ENCODE data around the gene B3GNT3. TPM values are rescaled to one million over a fixed set of nuclear protein-coding genes. Genes with fewer than 3 reads are reported as not detected.

The B3GNT3 gene
- total and polyA plus RNA-seq, 9 of the 15 experiments (the other 6 are each of a cell fraction or from before 2014, with no cell fraction given), result 0.06 to 0.11 (median 0.07) TPM; not detected in 6

GRCh38 chr19:17829855-17830566 lies 35.1 kb downstream of the B3GNT3 start (continued):
- peak in 1 of 2 experiments; percentile 53 for TF ChIP-seq E2F6 (IDR thresholded peaks at IDR 0.05; ENCODE audit: borderline replicate concordance in 1 of 2, extremely low read depth in 1 of 2, insufficient read depth in 1 of 2, insufficient read length in 1 of 2, low read depth in 1 of 2, low read length in 1 of 2, poor library complexity in 1 of 2, severe bottlenecking in 1 of 2)
- TF ChIP-seq NRF1 (conservative IDR thresholded peaks at IDR 0.05 in 1 of 2, IDR thresholded peaks at IDR 0.05 in 1 of 2), result peak; percentile 72 to 79
- TF ChIP-seq EGR1 (conservative IDR thresholded peaks at IDR 0.05), result 0 out of 2 replicates have a peak, but pooled peaks have one; percentile 16
- TF ChIP-seq ZNF518B (CRISPR knock-in tag; IDR thresholded peaks at IDR 0.05), result no peak
- TF ChIP-seq BCOR (IDR thresholded peaks at IDR 0.05), result peak; percentile 56; the same call in 1 of the 2 replicates
- no peak for TF ChIP-seq ZNF445 (CRISPR knock-in tag; IDR thresholded peaks at IDR 0.05; ENCODE audit: low read depth)
- peak; percentile 33; the same call in 1 of the 2 replicates for TF ChIP-seq NFIC (IDR thresholded peaks at IDR 0.05)
- peak; percentile 58 for TF ChIP-seq USF1 (CRISPR knock-in tag; IDR thresholded peaks at IDR 0.05)
- TF ChIP-seq ZZZ3 (IDR thresholded peaks at IDR 0.05), result no peak
- TF ChIP-seq MAX (CRISPR knock-in tag; IDR thresholded peaks at IDR 0.05), result peak; percentile 85
- no peak for TF ChIP-seq HDGF (IDR thresholded peaks at IDR 0.05)
- TF ChIP-seq THRAP3 (IDR thresholded peaks at IDR 0.05; ENCODE audit: borderline replicate concordance), result no peak

Data from K562 (cell line).